NCI-H82 treated with DMSO at 0.1 percent for 48 hours (cell line): ENCODE data around the gene FAM20C.
"Not testable (repeated sequence)": the region's sequence is repeated elsewhere in the genome, so short reads cannot be mapped to it uniquely, and the experiment has no call there.

Experiments used
- DNase-seq: peaks from one replicate; lab custom pipeline; 2025; ENCODE audit not compliant: unreplicated experiment; lab: John Stamatoyannopoulos, UW

The FAM20C gene

DNA sequence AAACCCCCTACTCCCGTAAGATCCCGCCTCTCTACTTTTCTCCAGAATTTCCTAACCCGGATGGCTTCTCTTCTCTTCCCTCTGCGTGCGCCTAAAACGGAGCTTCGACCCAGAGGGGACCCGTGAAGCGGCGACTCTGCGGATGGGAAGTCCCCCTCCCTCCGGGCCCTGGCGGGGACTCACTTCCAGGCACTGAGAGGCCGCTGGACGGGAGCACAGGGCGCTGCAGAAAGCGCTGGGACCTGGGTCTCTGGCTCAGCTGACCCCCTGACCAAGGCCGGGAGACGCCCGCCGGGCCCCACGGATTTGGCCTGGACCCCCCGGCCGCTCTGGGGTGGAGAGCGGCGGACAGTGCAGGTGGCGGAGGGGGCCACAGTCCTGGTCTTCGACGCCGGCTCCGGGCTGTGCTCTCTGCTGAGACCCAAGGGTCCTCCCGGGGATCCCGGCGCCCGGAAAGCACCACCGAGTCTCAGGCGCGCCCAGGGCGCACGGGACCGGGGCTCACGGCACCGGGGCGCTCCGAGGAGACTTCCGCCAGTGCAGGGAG is 96.9 kb downstream of the FAM20C start:
- no peak for DNase-seq

GRCh38 chr7:289756-290553 is 97.6 kb downstream of the FAM20C start, which contains the start of gene FOXL3:
Gene FOXL3 (plus strand): TSS chr7:290170. CDS start chr7:290170, 0 bp downstream.
- no peak for DNase-seq

DNA sequence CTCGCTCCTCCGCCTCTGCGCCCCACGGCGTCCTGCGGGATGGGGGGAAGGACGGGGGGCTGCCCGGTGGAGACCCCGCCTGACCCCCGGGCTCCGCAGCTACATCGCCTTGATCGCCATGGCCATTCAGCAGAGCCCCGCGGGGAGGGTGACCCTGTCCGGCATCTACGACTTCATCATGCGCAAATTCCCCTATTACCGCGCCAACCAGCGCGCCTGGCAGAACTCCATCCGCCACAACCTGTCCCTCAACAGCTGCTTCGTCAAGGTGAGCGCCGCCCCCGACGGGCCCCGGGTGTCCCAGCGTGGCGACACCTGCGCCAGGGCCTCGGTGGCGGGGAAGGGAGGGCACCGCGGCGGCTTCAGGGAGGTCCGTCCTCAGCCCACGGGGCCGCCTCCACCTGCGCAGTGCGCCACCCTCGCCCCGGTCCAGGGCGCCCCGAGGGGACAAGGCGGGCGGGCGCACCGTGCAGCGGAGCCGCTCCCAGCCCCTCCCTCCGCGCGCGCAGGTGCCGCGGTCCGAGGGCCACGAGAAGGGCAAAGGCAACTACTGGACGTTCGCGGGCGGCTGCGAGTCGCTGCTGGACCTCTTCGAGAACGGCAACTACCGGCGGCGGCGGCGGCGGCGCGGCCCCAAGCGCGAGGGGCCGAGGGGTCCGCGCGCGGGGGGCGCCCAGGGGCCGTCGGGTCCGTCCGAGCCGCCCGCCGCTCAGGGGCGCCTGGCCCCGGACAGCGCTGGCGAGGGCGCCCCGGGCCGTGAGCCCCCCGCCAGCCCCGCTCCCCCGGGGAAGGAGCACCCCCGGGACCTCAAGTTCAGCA is 98.4 kb downstream of the FAM20C start:
- no peak for DNase-seq

- no peak for DNase-seq
These were observed 99.2 kb downstream of the FAM20C start for GRCh38 chr7:291373-292092.

DNA sequence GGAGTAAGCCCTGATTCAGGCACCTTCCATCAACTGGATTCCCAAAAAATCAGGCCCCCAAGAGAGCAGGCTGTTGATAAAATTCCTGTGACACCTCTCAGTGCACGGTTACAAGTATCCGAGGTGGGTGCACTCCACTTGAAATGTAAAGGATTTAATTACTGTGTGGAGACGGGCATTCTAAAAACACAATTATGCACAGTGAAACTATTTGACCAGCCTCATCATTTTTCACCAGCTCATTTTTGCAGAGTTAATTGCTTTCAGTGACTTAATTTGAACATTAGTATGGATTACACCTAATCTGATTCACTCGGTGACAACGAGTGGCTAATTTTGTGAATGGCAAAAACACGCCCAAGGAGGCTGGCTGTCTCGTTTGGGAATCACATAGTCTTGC is 99.9 kb downstream of the FAM20C start:
- DNase-seq: no peak

- no peak for DNase-seq
These were observed 100.5 kb downstream of the FAM20C start for GRCh38 chr7:292826-293225.

GRCh38 chr7:293681-294439 is 101.5 kb downstream of the FAM20C start:
- DNase-seq: no peak

DNA sequence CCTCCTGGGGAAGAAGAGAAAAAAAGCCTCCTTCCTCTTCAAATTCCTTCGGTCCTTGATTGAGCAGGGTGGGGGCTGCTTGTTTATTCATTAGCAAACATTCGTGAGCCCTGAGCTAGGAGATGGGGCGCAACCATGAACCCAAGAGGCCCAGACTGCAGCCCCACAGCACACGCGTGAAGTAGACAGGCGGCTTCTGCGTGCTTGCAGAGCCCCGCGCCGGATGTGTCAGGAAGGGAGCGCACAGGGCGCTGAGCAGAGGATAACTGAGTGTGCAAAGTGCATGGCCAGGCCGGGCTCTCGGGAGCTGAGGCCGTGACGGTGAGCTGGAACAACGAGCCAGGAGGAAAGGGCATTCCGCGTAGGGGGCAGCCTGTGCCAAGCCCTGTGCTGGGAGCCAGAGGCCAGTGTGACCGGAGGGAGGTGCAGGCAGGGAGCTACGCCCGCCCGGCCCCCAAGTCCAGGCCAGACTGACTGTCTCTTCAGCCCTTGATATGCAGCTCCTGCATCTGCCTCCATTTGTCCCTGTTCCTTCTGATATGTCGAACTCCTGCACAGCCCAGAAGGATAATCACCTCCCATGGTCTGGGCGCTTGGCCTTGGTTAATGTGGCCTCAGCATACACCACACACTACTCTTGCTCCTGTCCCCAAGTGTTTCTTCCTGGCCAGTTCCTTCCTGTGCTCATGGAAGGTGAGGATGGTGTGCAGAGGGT is 102.2 kb downstream of the FAM20C start:
- DNase-seq: no peak

- no peak for DNase-seq
These were observed 103.1 kb downstream of the FAM20C start for GRCh38 chr7:295155-296154.

DNA sequence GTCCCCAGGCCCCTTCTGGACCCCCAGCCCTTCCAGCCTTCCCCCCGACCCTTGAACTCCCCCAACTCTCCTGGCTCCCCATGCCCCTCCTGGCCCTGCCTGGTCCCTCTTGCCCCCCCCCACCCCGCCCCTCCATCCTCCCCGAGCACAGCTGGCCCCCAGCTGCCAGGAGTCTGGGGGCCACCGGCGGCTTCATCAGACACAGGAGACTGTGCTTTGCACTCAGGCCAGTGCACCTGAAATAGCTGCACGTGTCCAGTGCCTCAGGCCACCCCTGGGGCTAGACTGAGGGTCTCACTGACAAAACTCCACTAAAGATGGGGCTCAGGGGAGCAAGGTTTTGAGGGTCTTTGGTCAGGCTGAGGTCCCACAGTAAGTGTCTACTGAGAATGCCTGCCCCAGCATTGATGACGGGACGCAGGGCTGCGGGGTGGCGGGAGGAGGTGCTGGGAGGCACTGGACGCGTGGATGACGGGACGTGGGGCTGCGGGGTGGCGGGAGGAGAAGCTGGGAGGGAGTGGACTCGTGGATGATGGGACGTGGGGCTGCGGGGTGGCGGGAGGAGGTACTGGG is 104.1 kb downstream of the FAM20C start:
- DNase-seq: no peak

- DNase-seq: not testable (repeated sequence)
These were observed 104.8 kb downstream of the FAM20C start for GRCh38 chr7:297141-297540.

GRCh38 chr7:297611-298374 is 105.4 kb downstream of the FAM20C start:
- DNase-seq: no peak

DNA sequence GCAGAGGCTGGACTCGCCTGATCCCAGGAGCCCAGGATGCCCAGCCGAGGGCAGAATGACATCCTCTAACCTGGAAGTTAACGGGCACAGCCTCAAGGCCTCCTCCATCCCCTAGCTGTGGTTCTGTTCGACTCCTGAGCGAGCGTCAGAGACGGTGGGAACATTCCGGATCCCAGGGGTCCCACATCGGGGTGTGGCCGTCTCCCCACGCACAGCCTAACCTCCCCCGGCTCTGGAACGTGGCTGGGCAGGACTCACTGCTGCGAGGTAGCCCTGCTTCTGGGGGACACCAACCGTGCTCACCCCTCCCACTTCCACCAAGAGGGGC is 106.0 kb downstream of the FAM20C start:
- no peak for DNase-seq

- no peak for DNase-seq
These were observed 106.4 kb downstream of the FAM20C start for GRCh38 chr7:298743-299142.

GRCh38 chr7:299169-299568 is 106.8 kb downstream of the FAM20C start:
- DNase-seq: no peak

DNA sequence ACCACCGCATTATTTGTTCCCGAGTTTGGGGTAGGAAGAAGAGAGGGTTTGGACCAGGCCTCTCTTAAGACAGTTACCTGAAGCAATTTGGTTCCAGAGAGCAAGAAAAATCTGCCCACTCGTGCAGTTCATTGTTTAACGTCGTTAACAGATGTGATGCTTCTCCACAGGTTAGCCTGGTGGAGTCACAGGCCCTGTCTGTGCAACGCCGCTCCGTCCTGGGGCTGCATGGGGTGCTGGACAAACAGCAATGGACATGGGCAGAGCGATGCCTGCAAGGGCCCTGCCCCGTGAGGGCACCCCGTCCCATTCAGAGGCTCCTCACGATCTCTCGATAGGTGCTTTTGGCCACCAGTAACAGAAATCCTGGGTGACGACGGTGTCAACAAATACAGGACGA is 107.3 kb downstream of the FAM20C start:
- DNase-seq: no peak

GRCh38 chr7:300048-300447 is 107.7 kb downstream of the FAM20C start:
- DNase-seq: no peak
